ENCODE data around the gene AOPEP. TPM values are rescaled to one million over a fixed set of nuclear protein-coding genes. Genes with fewer than 3 reads are reported as not detected.
A peak's percentile ranks its signal among the peaks of the same experiment; 100 is the strongest.
"Not testable (repeated sequence)": the region's sequence is repeated elsewhere in the genome, so short reads cannot be mapped to it uniquely, and the experiment has no call there.

The AOPEP gene
- total and polyA plus RNA-seq, 9 of the 15 experiments (the other 6 are each of a cell fraction or from before 2014, with no cell fraction given), result 4.5 to 19.3 (median 13.5) TPM

GRCh38 chr9:94878804-94879203, 152.3 kb downstream of the AOPEP start (continued):
- TF ChIP-seq TAF9B (IDR thresholded peaks at IDR 0.05; ENCODE audit: partially characterized antibody), result peak; percentile 78
- TF ChIP-seq ARID1B (IDR thresholded peaks at IDR 0.05), result peak; percentile 82
- peak; percentile 71 for TF ChIP-seq PKNOX1 (IDR thresholded peaks at IDR 0.05)
- 0 out of 2 replicates have a peak, but pooled peaks have one; percentile 5 for TF ChIP-seq CREM (IDR thresholded peaks at IDR 0.05; ENCODE audit: low read depth)
- peak; percentile 43; the same call in 1 of the 2 replicates for TF ChIP-seq VEZF1 (CRISPR knock-in tag; IDR thresholded peaks at IDR 0.05)
- TF ChIP-seq ETV1 (tag; conservative IDR thresholded peaks at IDR 0.05; ENCODE audit: low read depth), result peak; percentile 57; the same call in 1 of the 2 replicates
- peak; percentile 62 for TF ChIP-seq CBFA2T3 (IDR thresholded peaks at IDR 0.05)
- peak; percentile 65 for TF ChIP-seq EGR1 (conservative IDR thresholded peaks at IDR 0.05)
- TF ChIP-seq SMARCE1 (IDR thresholded peaks at IDR 0.05), result peak; percentile 44; the same call in 1 of the 2 replicates
- TF ChIP-seq PBX2 (CRISPR knock-in tag; IDR thresholded peaks at IDR 0.05; ENCODE audit: low read depth), result not testable (repeated sequence)
- peak; percentile 87 for TF ChIP-seq PBX2 (tag; conservative IDR thresholded peaks at IDR 0.05; ENCODE audit: low read depth)
- peak; percentile 80 for TF ChIP-seq NFE2 (IDR thresholded peaks at IDR 0.05; ENCODE audit: low read depth)
- peak; percentile 78 for TF ChIP-seq C11orf30 (IDR thresholded peaks at IDR 0.05; ENCODE audit: low read depth)
- peak; percentile 71 for TF ChIP-seq EP300 (IDR thresholded peaks at IDR 0.05; ENCODE audit: low read length)
- TF ChIP-seq MAFF (IDR thresholded peaks at IDR 0.05; ENCODE audit: low read length), result peak; percentile 15; the same call in 1 of the 2 replicates
- TF ChIP-seq MAFK (IDR thresholded peaks at IDR 0.05; ENCODE audit: low read length), result peak; percentile 37; the same call in 1 of the 2 replicates
- TF ChIP-seq SMARCC2 (IDR thresholded peaks at IDR 0.05; ENCODE audit: low read depth), result peak; percentile 47; the same call in 1 of the 2 replicates
- TF ChIP-seq JUND (IDR thresholded peaks at IDR 0.05; ENCODE audit: borderline replicate concordance, low read depth, low read length), result peak; percentile 68; the same call in 1 of the 2 replicates
- TF ChIP-seq JUND (tag; IDR thresholded peaks at IDR 0.05; ENCODE audit: borderline replicate concordance, low read depth, low read length), result peak; percentile 54; the same call in 1 of the 3 replicates
- TF ChIP-seq MAFG (tag; conservative IDR thresholded peaks at IDR 0.05), result peak; percentile 49; the same call in 1 of the 2 replicates
- TF ChIP-seq CBFA2T2 (conservative IDR thresholded peaks at IDR 0.05), result 0 out of 2 replicates have a peak, but pooled peaks have one; percentile 33
- TF ChIP-seq TRIM24 (IDR thresholded peaks at IDR 0.05), result 0 out of 4 replicates have a peak, but pooled peaks of 1 of the 2 experiments have one; percentile 13
- TF ChIP-seq ZNF316 (IDR thresholded peaks at IDR 0.05), result peak; percentile 81

All from K562 (cell line).